ENCODE measurements around the gene MKI67. TPM values are rescaled to one million over a fixed set of nuclear protein-coding genes. Genes with fewer than 3 reads are reported as not detected.
"Not testable (repeated sequence)": the region's sequence is repeated elsewhere in the genome, so short reads cannot be mapped to it uniquely, and the experiment has no call there.

Gene MKI67
- total RNA-seq (2014; rRNA removed; shearing (Covaris generic)): 22.9 and 29.0 TPM in 2 replicates

GRCh38 chr10:128125944-128126764 is at the start of gene MKI67:
Gene MKI67, minus strand, starts transcription at chr10:128126423. Its CDS starts 756 bp downstream, at chr10:128125667.
- DNase-seq (ENCODE audit: low spot score): peak; percentile 67

- no peak for DNase-seq (ENCODE audit: low spot score)
Observed at GRCh38 chr10:128174581-128175559, 48.6 kb upstream of the MKI67 start.

GRCh38 chr10:128173386-128173785 is 47.2 kb upstream of the MKI67 start:
- DNase-seq (ENCODE audit: low spot score): peak; percentile 54

GRCh38 chr10:128172756-128173155 is 46.5 kb upstream of the MKI67 start:
- no peak for DNase-seq (ENCODE audit: low spot score)

- no peak for DNase-seq (ENCODE audit: low spot score)
Observed at GRCh38 chr10:128169811-128170379, 43.7 kb upstream of the MKI67 start.

GRCh38 chr10:128167926-128168520 is 41.8 kb upstream of the MKI67 start:
- DNase-seq (ENCODE audit: low spot score): no peak

GRCh38 chr10:128167123-128167522 is 40.9 kb upstream of the MKI67 start:
- not testable (repeated sequence) for DNase-seq (ENCODE audit: low spot score)

GRCh38 chr10:128166151-128166550 is 39.9 kb upstream of the MKI67 start:
- DNase-seq (ENCODE audit: low spot score): no peak

GRCh38 chr10:128165536-128165935 is 39.3 kb upstream of the MKI67 start:
- no peak for DNase-seq (ENCODE audit: low spot score)

GRCh38 chr10:128163701-128164100 is 37.5 kb upstream of the MKI67 start:
- DNase-seq (ENCODE audit: low spot score): no peak

- no peak for DNase-seq (ENCODE audit: low spot score)
Observed at GRCh38 chr10:128161031-128161430, 34.8 kb upstream of the MKI67 start.

- no peak for DNase-seq (ENCODE audit: low spot score)
Observed at GRCh38 chr10:128160297-128160711, 34.1 kb upstream of the MKI67 start.

- DNase-seq (ENCODE audit: low spot score): no peak
Observed at GRCh38 chr10:128158021-128158795, 32.0 kb upstream of the MKI67 start.

- DNase-seq (ENCODE audit: low spot score): no peak
Observed at GRCh38 chr10:128156999-128157755, 31.0 kb upstream of the MKI67 start.

- no peak for DNase-seq (ENCODE audit: low spot score)
Observed at GRCh38 chr10:128152741-128153580, 26.7 kb upstream of the MKI67 start.

- no peak for DNase-seq (ENCODE audit: low spot score)
Observed at GRCh38 chr10:128151031-128151430, 24.8 kb upstream of the MKI67 start.

GRCh38 chr10:128150561-128150960 is 24.3 kb upstream of the MKI67 start:
- no peak for DNase-seq (ENCODE audit: low spot score)

- no peak for DNase-seq (ENCODE audit: low spot score)
Observed at GRCh38 chr10:128150045-128150493, 23.8 kb upstream of the MKI67 start.
